HCT116 (cell line): Measurements from ENCODE around the gene SSC4D.

Source experiments
- CEBPB ChIP-seq: IDR thresholded peaks from 2 replicates; pipeline ENCODE4 v1.6.1; 2012; ENCODE audit warnings: low read depth
- CTCF ChIP-seq, 3 experiments: fragments of 200-600 bp in 1 of 3; sonication (generic) in 1 of 3; IDR thresholded peaks in 2 of 3; conservative IDR thresholded peaks in 1 of 3; 2 replicates each; pipeline ENCODE4 v1.5.1; 2012 to 2017; ENCODE audit warnings: low read depth in 2 of 3, low read length in 2 of 3, antibody characterized with exemption in 1 of 3, borderline replicate concordance in 1 of 3, control low read depth in 1 of 3, mild to moderate bottlenecking in 1 of 3, mixed read lengths in 1 of 3, mixed run types in 1 of 3, moderate library complexity in 1 of 3; ENCODE audit not compliant: insufficient read depth in 1 of 3
- EZH2 ChIP-seq: fragments of 200-600 bp; sonication (generic); IDR thresholded peaks from 2 replicates; pipeline ENCODE4 v1.6.1; 2017; ENCODE audit warnings: antibody characterized with exemption, mixed run types
- EZH2phosphoT487 ChIP-seq: fragments of 200-600 bp; IDR thresholded peaks from 2 replicates; pipeline ENCODE4 v1.6.1; 2018; ENCODE audit warnings: antibody characterized with exemption, borderline replicate concordance
- POLR2A ChIP-seq: IDR thresholded peaks from 2 replicates; pipeline ENCODE4 v1.7.0; 2011; ENCODE audit warnings: borderline replicate concordance; ENCODE audit not compliant: insufficient read depth, insufficient read length; ENCODE audit errors: extremely low read depth
- POLR2AphosphoS5 ChIP-seq: IDR thresholded peaks from 2 replicates; pipeline ENCODE4 v1.6.1; 2011; ENCODE audit warnings: mild to moderate bottlenecking, low read depth, low read length, moderate library complexity
- RAD21 ChIP-seq: IDR thresholded peaks from 2 replicates; pipeline ENCODE4 v1.6.1; 2012; ENCODE audit warnings: low read depth, mild to moderate bottlenecking
- REST ChIP-seq: IDR thresholded peaks from 2 replicates; pipeline ENCODE4 v1.6.1; 2012; ENCODE audit warnings: low read depth
- SP1 ChIP-seq: IDR thresholded peaks from 2 replicates; pipeline ENCODE4 v1.6.1; 2012; ENCODE audit warnings: low read depth
- SRF ChIP-seq: IDR thresholded peaks from 2 replicates; pipeline ENCODE4 v1.6.1; 2012; ENCODE audit warnings: low read depth
- TCF7L2 ChIP-seq: IDR thresholded peaks from 2 replicates; pipeline ENCODE4 v1.7.0; 2011; ENCODE audit warnings: borderline replicate concordance, inconsistent platforms; ENCODE audit not compliant: insufficient read depth, insufficient read length; ENCODE audit errors: extremely low read depth
- YY1 ChIP-seq: IDR thresholded peaks from 2 replicates; pipeline ENCODE4 v1.6.1; 2011; ENCODE audit warnings: low read length, low read depth, moderate library complexity, mild to moderate bottlenecking; ENCODE audit not compliant: insufficient replicate concordance; ENCODE audit errors: extremely low read depth
- ZBTB33 ChIP-seq: IDR thresholded peaks from 2 replicates; pipeline ENCODE4 v1.6.1; 2011; ENCODE audit warnings: mild to moderate bottlenecking, low read length, moderate library complexity; ENCODE audit not compliant: insufficient replicate concordance; ENCODE audit errors: extremely low read depth

DNA sequence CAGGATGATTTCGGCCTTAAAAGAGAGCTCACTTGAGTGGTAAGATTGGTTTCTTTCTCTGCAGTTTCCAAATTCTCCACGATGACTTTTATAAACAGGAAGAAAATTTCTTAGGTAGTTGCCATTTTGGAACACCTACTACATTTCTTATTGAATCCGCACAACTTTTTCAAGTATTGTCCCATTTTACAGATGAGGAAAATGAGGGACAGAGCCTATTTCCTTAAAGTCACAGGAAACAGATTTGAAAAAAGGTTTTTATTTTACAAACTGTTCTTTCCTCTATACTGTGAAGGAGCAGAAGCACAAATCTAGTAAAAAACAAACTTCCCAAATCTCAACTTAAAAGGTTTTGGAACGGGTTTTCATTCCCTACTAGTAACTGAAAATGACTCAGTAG is 53.4 kb downstream of the SSC4D start:
- TF ChIP-seq POLR2A (no peak), CTCF (IDR thresholded peaks at IDR 0.05 in 2 of 3, conservative IDR thresholded peaks at IDR 0.05 in 1 of 3; ENCODE audit: borderline replicate concordance in 1 of 3, insufficient read depth in 1 of 3, low read depth in 2 of 3, low read length in 2 of 3) (no peak), POLR2AphosphoS5 (no peak), EZH2 (no peak), REST (no peak), YY1 (no peak), ZBTB33 (no peak), TCF7L2 (no peak), EZH2phosphoT487 (no peak), SP1 (no peak), RAD21 (no peak), SRF (no peak), CEBPB (no peak)
